Neural crest cell (in vitro differentiated cells): ENCODE data around the gene TRAK2. TPM values are rescaled to one million over a fixed set of nuclear protein-coding genes. Genes with fewer than 3 reads are reported as not detected.

ENCODE experiments used
- DNase-seq: peaks from one replicate; pipeline ENCODE4 v3.0.0; 2021; ENCODE audit warnings: low read depth, mixed read lengths, low spot score
- H3K27ac Mint-ChIP-seq: one replicate; pipeline ENCODE4 v1.8.0; 2021; ENCODE audit warnings: mild to moderate bottlenecking, mixed read lengths; ENCODE audit not compliant: unreplicated experiment
- H3K27me3 Mint-ChIP-seq: 2 replicates; pipeline ENCODE4 v1.8.0; 2021; ENCODE audit warnings: low read depth, mild to moderate bottlenecking, mixed read lengths
- H3K36me3 Mint-ChIP-seq: 2 replicates; pipeline ENCODE4 v1.8.0; 2021; ENCODE audit warnings: low read depth, mild to moderate bottlenecking, mixed read lengths
- H3K4me1 Mint-ChIP-seq: 2 replicates; pipeline ENCODE4 v1.8.0; 2021; ENCODE audit warnings: mixed read lengths
- H3K4me3 Mint-ChIP-seq: one replicate; pipeline ENCODE4 v1.8.0; 2021; ENCODE audit warnings: mild to moderate bottlenecking, mixed read lengths
- H3K9me3 Mint-ChIP-seq: 2 replicates; pipeline ENCODE4 v1.8.0; 2021; ENCODE audit warnings: mixed read lengths
- CTCF ChIP-seq: fragments of 200-600 bp; sonication (generic); conservative IDR thresholded peaks from 2 replicates; pipeline ENCODE4 v1.5.0; 2021; ENCODE audit warnings: antibody characterized with exemption, mild to moderate bottlenecking
- total RNA-seq: library from RNA; stranded (reverse); gene quantifications from 2 replicates; pipeline ENCODE4 v1.2.1, GENCODE V29; 2021

The TRAK2 gene
- total RNA-seq, 1 donor from 2014 or later: 14.2 TPM

- no peak overlapping the region for H3K27ac Mint-ChIP-seq
- no peak for TF ChIP-seq CTCF
- DNase-seq: no peak
- peaks cover 5% of the 10 kb centered on the region for H3K9me3 Mint-ChIP-seq
- no peaks in the 10 kb centered on the region for H3K27me3 Mint-ChIP-seq
- peaks cover 6% of the 10 kb centered on the region for H3K36me3 Mint-ChIP-seq
- H3K4me3 Mint-ChIP-seq: no peak overlapping the region
- no peaks in the 10 kb centered on the region for H3K4me1 Mint-ChIP-seq
Observed at GRCh38 chr2:201414099-201415023, 36.9 kb downstream of the TRAK2 start.

GRCh38 chr2:201413552-201413951, 37.7 kb downstream of the TRAK2 start:
- H3K4me1 Mint-ChIP-seq: no peaks in the 10 kb centered on the region
- peaks cover 5% of the 10 kb centered on the region for H3K9me3 Mint-ChIP-seq
- H3K27ac Mint-ChIP-seq: no peak overlapping the region

GRCh38 chr2:201413143-201413542, 38.1 kb downstream of the TRAK2 start:
- peaks cover 5% of the 10 kb centered on the region for H3K9me3 Mint-ChIP-seq
- no peaks in the 10 kb centered on the region for H3K4me1 Mint-ChIP-seq
- no peak overlapping the region for H3K27ac Mint-ChIP-seq
- peaks cover 6% of the 10 kb centered on the region for H3K36me3 Mint-ChIP-seq
- TF ChIP-seq CTCF: no peak
- no peaks in the 10 kb centered on the region for H3K27me3 Mint-ChIP-seq
- no peak overlapping the region for H3K4me3 Mint-ChIP-seq
- DNase-seq: no peak

More at GRCh38 chr2:201413552-201413951, 37.7 kb downstream of the TRAK2 start:
- H3K4me3 Mint-ChIP-seq: no peak overlapping the region
- peaks cover 6% of the 10 kb centered on the region for H3K36me3 Mint-ChIP-seq
- H3K27me3 Mint-ChIP-seq: no peaks in the 10 kb centered on the region
- TF ChIP-seq CTCF: no peak
- no peak for DNase-seq

GRCh38 chr2:201411421-201411820, 39.8 kb downstream of the TRAK2 start:
- H3K4me1 Mint-ChIP-seq: no peaks in the 10 kb centered on the region
- H3K9me3 Mint-ChIP-seq: peaks cover 5% of the 10 kb centered on the region
- no peak for TF ChIP-seq CTCF
- DNase-seq: no peak
- H3K27ac Mint-ChIP-seq: no peak overlapping the region
- no peak overlapping the region for H3K4me3 Mint-ChIP-seq
- H3K36me3 Mint-ChIP-seq: peaks cover 6% of the 10 kb centered on the region
- no peaks in the 10 kb centered on the region for H3K27me3 Mint-ChIP-seq

- peaks cover 8% of the 10 kb centered on the region for H3K36me3 Mint-ChIP-seq
- no peak overlapping the region for H3K4me3 Mint-ChIP-seq
- H3K27me3 Mint-ChIP-seq: no peaks in the 10 kb centered on the region
- peaks cover 5% of the 10 kb centered on the region for H3K9me3 Mint-ChIP-seq
- no peak for DNase-seq
- no peak overlapping the region for H3K27ac Mint-ChIP-seq
- H3K4me1 Mint-ChIP-seq: peaks cover 9% of the 10 kb centered on the region
- TF ChIP-seq CTCF: no peak
Observed at GRCh38 chr2:201408931-201409330, 42.3 kb downstream of the TRAK2 start.
